ENCODE measurements around the gene STAT6. TPM values are rescaled to one million over a fixed set of nuclear protein-coding genes. Genes with fewer than 3 reads are reported as not detected.

The STAT6 gene
- total RNA-seq, 2 donors from 2014 or later, result 124 to 237 TPM

DNA sequence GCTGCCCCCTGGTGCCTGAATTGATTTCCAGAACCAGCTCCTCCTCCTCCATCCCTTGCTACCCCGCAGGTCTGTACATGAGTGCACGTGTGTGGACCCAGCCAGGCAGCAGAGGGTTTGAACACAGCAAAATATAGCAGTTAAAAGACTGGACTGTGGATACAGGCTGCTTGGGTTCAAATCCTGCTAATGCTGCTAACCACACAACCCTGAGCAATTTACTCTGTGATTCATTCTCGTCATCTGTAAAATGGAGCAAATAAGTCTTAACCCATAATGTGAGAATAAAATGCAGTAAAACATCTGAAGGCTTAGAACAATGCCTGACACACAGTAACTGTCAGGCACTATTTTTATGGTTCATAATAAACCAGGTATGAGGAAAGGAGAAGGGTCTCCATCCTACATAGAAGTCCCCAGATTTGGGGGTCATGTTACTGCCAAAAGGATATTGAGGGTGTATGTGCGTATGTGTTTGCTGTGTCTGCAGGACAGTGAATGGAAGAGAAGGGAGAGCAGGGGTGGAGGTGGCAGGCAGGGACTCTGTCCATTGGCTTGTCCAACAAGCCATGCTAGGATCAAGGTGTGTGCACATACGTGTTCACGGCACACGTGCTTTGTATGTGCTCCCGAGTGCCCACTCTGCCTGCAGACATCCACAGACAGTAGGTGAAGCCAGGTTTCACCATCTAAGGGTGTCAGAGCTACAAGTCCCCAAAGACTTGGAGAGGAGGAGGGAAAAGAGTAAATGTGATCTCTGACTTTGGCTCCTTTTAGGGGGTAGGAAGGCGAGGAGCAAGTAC lies 1.5 kb upstream of the STAT6 start:
- Histone ChIP-seq H3K27ac (peak overlapping the region; percentile 100), H3K9me3 (no peaks in the 10 kb centered on the region), H3K27me3 (replicated peaks; ENCODE audit: insufficient read depth) (no peaks in the 10 kb centered on the region), H3K4me1 (replicated peaks) (peaks cover 5% of the 10 kb centered on the region), H3K4me3 (peak overlapping the region; percentile 47 to 54), H3K36me3 (no peaks in the 10 kb centered on the region)
- intact Hi-C loops (cut with DNase I), result loop anchor here (1.0 kb wide), 1 partner anchor 43 kb away; no protein-coding TSS in a partner anchor
- TF ChIP-seq, protein P1, sequence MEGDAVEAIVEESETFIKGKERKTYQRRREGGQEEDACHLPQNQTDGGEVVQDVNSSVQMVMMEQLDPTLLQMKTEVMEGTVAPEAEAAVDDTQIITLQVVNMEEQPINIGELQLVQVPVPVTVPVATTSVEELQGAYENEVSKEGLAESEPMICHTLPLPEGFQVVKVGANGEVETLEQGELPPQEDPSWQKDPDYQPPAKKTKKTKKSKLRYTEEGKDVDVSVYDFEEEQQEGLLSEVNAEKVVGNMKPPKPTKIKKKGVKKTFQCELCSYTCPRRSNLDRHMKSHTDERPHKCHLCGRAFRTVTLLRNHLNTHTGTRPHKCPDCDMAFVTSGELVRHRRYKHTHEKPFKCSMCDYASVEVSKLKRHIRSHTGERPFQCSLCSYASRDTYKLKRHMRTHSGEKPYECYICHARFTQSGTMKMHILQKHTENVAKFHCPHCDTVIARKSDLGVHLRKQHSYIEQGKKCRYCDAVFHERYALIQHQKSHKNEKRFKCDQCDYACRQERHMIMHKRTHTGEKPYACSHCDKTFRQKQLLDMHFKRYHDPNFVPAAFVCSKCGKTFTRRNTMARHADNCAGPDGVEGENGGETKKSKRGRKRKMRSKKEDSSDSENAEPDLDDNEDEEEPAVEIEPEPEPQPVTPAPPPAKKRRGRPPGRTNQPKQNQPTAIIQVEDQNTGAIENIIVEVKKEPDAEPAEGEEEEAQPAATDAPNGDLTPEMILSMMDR (IDR thresholded peaks at IDR 0.05), result peak in 1 of 4 experiments; percentile 96
- TF ChIP-seq POLR2A (IDR thresholded peaks at IDR 0.05), result no peak
- no peak for DNase-seq (ENCODE audit: low spot score)
- WGBS, result 59% methylated on average over 9 of the region's 9 CpGs

DNA sequence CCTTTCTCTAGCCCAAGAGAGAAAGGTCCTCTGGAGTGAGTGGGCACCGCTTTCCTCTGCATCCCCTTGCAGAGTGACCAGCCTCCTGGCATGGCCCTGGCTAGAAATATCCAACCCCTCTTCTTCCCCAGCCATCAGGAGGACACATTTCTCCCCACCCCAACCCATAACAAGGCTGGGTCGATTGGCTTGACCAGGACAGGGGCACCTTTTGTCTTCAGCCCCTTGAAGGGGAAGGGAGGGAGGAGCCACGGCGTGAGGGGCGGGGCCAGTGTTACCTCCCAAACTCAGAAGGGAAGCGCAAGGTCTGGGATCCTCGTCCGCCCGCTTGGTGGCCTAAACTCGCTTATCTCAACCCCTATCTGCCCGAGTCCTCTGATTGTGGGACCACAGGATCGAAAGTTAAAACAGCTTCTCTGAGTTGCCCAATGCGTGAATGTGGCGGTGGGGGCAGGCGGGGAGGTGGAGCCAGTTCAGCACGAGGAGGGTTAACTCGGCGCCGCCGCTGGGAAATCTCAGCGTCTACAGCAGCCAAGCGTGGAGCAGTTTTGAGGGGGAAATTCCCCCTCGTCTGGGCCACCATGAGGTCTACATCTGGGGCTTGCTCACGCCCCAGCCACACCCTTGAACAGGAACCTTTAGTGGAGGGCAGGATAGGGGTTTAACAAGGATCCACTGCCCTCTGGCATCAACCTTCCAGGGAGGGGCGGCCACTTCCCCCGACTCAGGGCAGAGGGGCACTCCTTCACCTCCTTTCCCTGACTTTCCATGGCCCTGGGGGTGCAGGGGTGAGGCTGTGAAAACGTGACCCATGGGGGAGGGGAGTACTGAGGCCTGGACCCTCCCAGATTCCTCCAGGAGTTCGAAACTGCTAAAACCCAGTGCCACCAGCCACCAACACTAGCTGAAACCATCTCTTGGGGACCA lies 795 bp downstream of the STAT6 start:
- intact Hi-C loops (cut with DNase I), result loop anchor here (2.0 kb wide), 1 partner anchor 16 kb away; no protein-coding TSS in a partner anchor
- Histone ChIP-seq H3K27me3 (replicated peaks; ENCODE audit: insufficient read depth) (no peaks in the 10 kb centered on the region), H3K36me3 (peaks cover 8 to 10% of the 10 kb centered on the region in 2 donors), H3K9me3 (no peaks in the 10 kb centered on the region), H3K4me1 (replicated peaks) (peaks cover 5% of the 10 kb centered on the region), H3K4me3 (peak overlapping the region; percentile 47 to 54), H3K27ac (peak overlapping the region; percentile 100)
- peak; percentile 82 for TF ChIP-seq POLR2AphosphoS5 (IDR thresholded peaks at IDR 0.05)
- TF ChIP-seq, protein P1 (IDR thresholded peaks at IDR 0.05), result peak in 1 of 4 experiments; percentile 24
- TF ChIP-seq POLR2A (IDR thresholded peaks at IDR 0.05), result peak; percentile 84
- 3% methylated on average over 27 of the region's 28 CpGs for WGBS
- DNase-seq (ENCODE audit: low spot score), result peak; percentile 72

DNA sequence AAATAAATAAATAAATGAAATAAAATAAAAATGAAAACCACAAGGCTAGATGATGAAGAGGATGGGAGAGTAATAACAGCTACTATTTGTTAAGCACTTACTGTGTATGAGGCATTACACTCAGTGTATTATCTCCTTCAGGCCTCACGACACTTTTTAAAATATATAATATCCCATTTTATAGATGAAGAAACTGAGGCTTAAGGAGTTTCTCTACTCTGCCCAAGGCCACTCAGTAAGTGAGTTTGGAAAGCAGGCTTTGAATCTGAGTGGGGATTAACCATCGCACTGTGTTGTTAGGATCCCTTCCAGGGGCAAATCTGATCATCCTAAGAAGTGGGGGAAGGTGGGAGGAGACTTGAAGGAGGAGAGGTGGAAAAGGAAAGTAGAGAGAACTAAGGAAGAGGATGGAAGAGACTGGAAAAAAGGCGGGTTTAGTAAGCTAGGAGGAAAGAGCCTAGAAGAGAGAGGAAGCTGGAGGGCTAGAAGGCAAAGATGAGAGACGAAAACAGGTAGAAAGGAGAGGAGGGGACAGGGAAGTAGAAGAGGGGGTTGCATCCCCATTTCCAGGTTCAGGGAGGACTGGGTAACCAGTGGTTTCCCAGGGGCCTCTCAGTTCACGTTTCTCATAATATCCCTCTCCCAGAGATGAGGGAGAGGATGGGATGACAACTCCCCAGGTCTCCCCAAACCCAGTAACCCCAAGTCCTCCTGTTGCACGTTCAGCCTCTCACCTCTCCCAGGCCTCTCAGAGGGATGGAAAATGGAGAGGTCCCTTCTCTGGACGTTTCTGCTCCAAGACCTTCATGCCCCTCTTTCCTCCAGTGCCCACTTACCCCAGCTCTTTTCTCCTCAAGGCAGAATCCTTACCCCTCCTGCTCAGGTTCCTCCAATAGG lies 1.7 kb downstream of the STAT6 start:
- H3K27ac ChIP-seq, result peak overlapping the region; percentile 100
- DNase-seq (ENCODE audit: low spot score), result no peak
- WGBS, result 47% methylated on average over 7 of the region's 7 CpGs
- peaks cover 5% of the 10 kb centered on the region for H3K4me1 ChIP-seq (replicated peaks)
- H3K36me3 ChIP-seq, result peaks cover 8 to 17% of the 10 kb centered on the region in 2 donors
- H3K27me3 ChIP-seq (replicated peaks; ENCODE audit: insufficient read depth), result no peaks in the 10 kb centered on the region
- TF ChIP-seq, protein P1 (IDR thresholded peaks at IDR 0.05), result no peak
- TF ChIP-seq POLR2A (IDR thresholded peaks at IDR 0.05) (no peak), POLR2AphosphoS5 (IDR thresholded peaks at IDR 0.05) (no peak)
- peak overlapping the region; percentile 47 to 54 for H3K4me3 ChIP-seq
- H3K9me3 ChIP-seq, result no peaks in the 10 kb centered on the region
- intact Hi-C loops (cut with DNase I), result loop anchor here (2.0 kb wide), 1 partner anchor 15 kb away; no protein-coding TSS in a partner anchor

DNA sequence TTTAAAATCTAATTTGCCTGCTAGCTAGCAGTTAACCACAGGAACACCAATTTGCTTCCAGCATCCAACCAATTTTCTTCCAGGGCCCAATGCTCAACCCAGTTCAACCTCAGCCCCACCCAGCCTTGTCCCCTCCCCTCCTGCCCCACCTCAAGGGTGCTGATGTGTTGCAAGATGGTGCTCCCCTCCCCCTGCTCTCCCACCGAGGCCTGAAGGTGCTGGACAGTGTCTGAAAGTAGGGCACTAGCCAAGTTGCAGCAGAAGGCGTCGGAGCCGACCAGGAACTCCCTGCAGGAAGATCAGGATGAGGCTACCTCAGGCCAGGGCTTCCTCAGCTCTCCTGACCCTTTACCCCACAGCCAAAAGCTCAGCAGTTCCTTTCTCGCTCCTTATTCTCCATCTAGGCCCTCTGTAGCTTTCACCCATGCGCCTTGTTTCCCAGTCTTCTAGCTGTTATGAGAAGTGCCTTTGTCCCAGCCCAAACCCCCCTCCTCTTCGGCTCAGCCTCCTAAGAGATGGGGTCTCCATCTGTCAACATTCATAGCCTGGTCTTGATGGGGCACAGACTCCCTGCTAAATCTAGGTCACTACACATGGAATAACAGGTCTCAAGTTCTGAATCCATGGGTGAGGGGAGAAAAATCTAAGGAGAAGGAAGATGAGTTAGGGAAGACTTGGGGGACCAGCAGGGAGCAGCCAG lies 3.6 kb downstream of the STAT6 start:
- TF ChIP-seq POLR2A (IDR thresholded peaks at IDR 0.05) (no peak), POLR2AphosphoS5 (IDR thresholded peaks at IDR 0.05) (no peak)
- TF ChIP-seq, protein P1 (IDR thresholded peaks at IDR 0.05), result no peak
- no peak overlapping the region for H3K27ac ChIP-seq
- WGBS, result 65% methylated on average over 7 of the region's 7 CpGs
- H3K27me3 ChIP-seq (replicated peaks; ENCODE audit: insufficient read depth), result no peaks in the 10 kb centered on the region
- no peak overlapping the region for H3K4me3 ChIP-seq
- DNase-seq (ENCODE audit: low spot score), result no peak
- peaks cover 5% of the 10 kb centered on the region for H3K4me1 ChIP-seq (replicated peaks)
- intact Hi-C loops (cut with DNase I), result no loop called here
- H3K9me3 ChIP-seq, result no peaks in the 10 kb centered on the region
- H3K36me3 ChIP-seq, result peaks cover 8 to 23% of the 10 kb centered on the region in 2 donors
